Measurements from ENCODE around the gene PIK3CB. TPM values are rescaled to one million over a fixed set of nuclear protein-coding genes. Genes with fewer than 3 reads are reported as not detected.
A peak's percentile ranks its signal among the peaks of the same experiment; 100 is the strongest.

PIK3CB gene
- total and polyA plus RNA-seq, 8 donors, result 12.1 to 39.6 (median 15.0) TPM

DNA sequence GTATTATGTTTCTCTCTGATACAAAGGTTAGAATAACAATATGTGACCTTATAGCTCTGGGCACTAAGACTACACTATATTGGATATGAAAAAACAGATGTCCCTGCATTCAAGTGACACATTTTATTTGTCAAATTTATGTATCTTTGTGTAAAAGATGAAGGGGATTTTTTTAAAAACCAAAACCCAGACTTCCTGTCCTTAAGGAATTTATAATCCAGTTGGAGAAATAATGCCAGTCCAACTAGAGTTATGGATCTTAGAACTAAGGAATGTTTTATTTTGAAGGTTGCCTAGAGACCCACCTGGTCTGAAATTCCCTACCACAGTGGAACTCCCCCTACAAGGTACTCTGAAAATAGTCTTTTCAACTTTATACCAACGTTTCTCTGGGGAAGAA, 33.3 kb upstream of the PIK3CB start:
- Histone ChIP-seq H3K4me3 (no peak overlapping the region), H3K9me3 (no peaks in the 10 kb centered on the region), H3K36me3 (no peaks in the 10 kb centered on the region), H3K27ac (no peak overlapping the region), H3K4me1 (peaks cover 6 to 10% of the 10 kb centered on the region in 2 donors), H3K27me3 (no peaks in the 10 kb centered on the region)
- intact Hi-C loops (cut with DNase I), result no loop called here
- TF ChIP-seq, protein P1, sequence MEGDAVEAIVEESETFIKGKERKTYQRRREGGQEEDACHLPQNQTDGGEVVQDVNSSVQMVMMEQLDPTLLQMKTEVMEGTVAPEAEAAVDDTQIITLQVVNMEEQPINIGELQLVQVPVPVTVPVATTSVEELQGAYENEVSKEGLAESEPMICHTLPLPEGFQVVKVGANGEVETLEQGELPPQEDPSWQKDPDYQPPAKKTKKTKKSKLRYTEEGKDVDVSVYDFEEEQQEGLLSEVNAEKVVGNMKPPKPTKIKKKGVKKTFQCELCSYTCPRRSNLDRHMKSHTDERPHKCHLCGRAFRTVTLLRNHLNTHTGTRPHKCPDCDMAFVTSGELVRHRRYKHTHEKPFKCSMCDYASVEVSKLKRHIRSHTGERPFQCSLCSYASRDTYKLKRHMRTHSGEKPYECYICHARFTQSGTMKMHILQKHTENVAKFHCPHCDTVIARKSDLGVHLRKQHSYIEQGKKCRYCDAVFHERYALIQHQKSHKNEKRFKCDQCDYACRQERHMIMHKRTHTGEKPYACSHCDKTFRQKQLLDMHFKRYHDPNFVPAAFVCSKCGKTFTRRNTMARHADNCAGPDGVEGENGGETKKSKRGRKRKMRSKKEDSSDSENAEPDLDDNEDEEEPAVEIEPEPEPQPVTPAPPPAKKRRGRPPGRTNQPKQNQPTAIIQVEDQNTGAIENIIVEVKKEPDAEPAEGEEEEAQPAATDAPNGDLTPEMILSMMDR (IDR thresholded peaks at IDR 0.05), result no peak
- no peak for ATAC-seq
- DNase-seq, result no peak

DNA sequence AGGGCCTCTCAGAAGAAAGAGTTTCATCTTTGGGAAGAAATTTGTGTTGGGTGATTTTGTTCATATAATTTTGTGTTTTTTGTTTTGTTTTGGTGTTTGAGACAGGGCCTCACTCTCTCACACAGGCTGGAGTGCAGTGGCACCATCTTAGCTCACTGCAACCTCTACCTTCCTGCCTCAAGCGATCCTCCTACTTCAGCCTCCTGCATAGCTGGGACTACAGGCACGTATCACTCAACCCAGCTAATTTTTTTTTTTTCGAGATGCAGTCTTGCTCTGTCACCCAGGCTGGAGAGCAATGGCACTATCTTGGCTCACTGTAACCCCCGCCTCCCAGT, 29.0 kb upstream of the PIK3CB start:
- no peak overlapping the region for H3K4me3 ChIP-seq
- ATAC-seq, result no peak
- peak overlapping the region in 1 of 2 donors; percentile 80 for H3K27ac ChIP-seq

DNA sequence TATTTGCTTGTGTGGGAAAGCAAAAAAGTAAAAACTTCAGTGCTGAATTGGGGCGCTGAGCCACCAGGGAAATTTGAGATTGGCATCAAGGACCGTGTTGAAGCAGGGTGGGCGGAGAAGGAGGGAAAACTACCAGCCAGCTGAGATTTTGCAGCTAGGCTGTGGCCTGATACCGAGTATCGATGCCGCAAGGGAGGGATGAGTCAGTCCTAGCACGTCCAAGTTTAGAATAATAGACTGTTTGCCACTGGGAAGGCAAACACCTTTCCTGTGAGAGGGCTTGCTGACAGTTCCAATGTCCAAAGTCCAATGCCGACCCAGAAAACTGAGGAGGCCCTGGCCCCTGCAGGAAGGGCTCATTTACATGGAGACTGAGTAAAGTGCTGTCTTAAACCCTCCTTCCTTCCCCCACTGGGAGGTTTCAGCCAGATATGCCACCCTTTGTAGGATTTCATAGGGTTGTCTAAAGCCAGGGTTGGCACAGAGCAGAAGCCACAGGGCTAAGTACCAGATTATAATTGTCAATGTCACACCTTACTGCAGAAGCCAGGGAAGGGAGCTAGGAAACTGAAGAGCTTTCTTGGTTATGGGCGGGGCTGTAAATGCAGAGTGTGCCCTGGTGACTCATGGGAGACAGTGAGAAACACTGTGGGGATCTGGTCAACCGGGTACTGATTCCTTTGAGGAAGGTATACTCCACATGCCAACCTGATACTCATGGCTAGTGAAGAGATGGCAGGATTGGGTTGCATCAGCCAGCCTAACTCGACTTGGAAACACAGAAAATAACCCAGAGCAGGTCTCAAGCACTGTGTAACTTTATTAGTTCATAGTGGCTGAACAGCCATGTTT, 28.4 kb upstream of the PIK3CB start:
- ATAC-seq (peak; percentile 92), DNase-seq (no peak)
- no peaks in the 10 kb centered on the region for H3K27me3 ChIP-seq
- intact Hi-C loops (cut with DNase I), result no loop called here
- H3K4me3 ChIP-seq, result no peak overlapping the region
- peaks cover 15 to 20% of the 10 kb centered on the region in 2 donors for H3K4me1 ChIP-seq
- no peaks in the 10 kb centered on the region for H3K36me3 ChIP-seq
- H3K9me3 ChIP-seq, result no peaks in the 10 kb centered on the region
- H3K27ac ChIP-seq, result peak overlapping the region; percentile 14 to 80
- TF ChIP-seq, protein P1 (IDR thresholded peaks at IDR 0.05), result no peak

More for the DNA sequence above, 29.0 kb upstream of the PIK3CB start:
- TF ChIP-seq, protein P1 (IDR thresholded peaks at IDR 0.05), result no peak
- no peak for DNase-seq
- Histone ChIP-seq H3K9me3 (no peaks in the 10 kb centered on the region), H3K4me1 (peaks cover 15 to 20% of the 10 kb centered on the region in 2 donors), H3K36me3 (no peaks in the 10 kb centered on the region), H3K27me3 (no peaks in the 10 kb centered on the region)
- intact Hi-C loops (cut with DNase I), result no loop called here

DNA sequence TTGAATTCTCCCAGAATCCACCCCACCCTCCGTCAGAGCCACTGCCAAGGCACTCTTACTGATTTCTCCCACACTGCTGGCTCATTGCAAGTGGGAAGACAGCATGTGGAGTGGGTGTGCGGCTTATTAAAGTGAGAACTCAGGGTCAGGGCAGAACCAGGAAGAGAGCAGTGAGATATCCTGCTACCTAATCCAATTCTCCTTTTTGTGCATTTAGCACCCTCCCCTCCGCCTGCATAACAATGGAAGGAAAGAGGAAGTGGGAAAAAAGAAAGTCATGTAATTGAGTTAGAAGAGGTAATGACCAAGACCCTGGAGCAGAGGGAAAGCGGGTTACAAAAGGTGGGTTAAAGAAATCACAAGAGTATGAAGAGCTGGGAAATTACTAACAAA, 27.8 kb upstream of the PIK3CB start:
- Histone ChIP-seq H3K4me3 (no peak overlapping the region), H3K4me1 (peaks cover 15 to 20% of the 10 kb centered on the region in 2 donors), H3K9me3 (no peaks in the 10 kb centered on the region), H3K36me3 (no peaks in the 10 kb centered on the region), H3K27ac (peak overlapping the region; percentile 14 to 80), H3K27me3 (no peaks in the 10 kb centered on the region)
- TF ChIP-seq, protein P1 (IDR thresholded peaks at IDR 0.05), result no peak
- intact Hi-C loops (cut with DNase I), result no loop called here
- DNase-seq (no peak), ATAC-seq (peak; percentile 70)

DNA sequence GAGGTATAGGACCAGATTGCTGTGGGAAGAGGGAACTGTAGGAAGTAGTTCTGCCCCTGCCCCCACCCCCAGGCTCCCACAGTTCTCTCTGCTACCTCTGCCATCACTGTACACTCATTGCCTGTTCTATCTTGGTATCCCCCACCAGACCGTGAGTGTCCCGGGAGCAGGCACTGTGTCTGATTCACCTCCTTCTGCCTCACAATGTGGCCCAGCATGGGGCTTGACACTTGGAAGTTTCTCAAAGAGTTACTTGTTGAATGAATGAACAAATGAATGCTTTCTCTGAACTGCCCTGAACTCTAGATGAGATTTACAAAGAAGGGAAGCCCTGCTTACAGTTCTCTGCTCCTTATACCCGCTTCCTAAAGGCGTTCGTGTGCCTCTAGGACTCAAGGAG, 27.1 kb upstream of the PIK3CB start:
- no peaks in the 10 kb centered on the region for H3K36me3 ChIP-seq
- no peak overlapping the region for H3K27ac ChIP-seq
- intact Hi-C loops (cut with DNase I), result no loop called here
- peaks cover 15 to 20% of the 10 kb centered on the region in 2 donors for H3K4me1 ChIP-seq
- TF ChIP-seq, protein P1 (IDR thresholded peaks at IDR 0.05), result no peak
- no peak overlapping the region for H3K4me3 ChIP-seq
- H3K27me3 ChIP-seq, result no peaks in the 10 kb centered on the region
- no peaks in the 10 kb centered on the region for H3K9me3 ChIP-seq
- DNase-seq (no peak), ATAC-seq (no peak)
